Endothelial cell of umbilical vein (primary cell): Measurements from ENCODE around the gene C9orf72.

Experiments used
- EZH2 ChIP-seq: IDR thresholded peaks from 2 replicates; pipeline ENCODE4 v1.6.1; 2012; ENCODE audit warnings: borderline replicate concordance, low read depth, mild to moderate bottlenecking, moderate library complexity, low read length, inconsistent platforms; ENCODE audit not compliant: severe bottlenecking
- POLR2A ChIP-seq: IDR thresholded peaks from 2 replicates; pipeline ENCODE4 v1.6.1; 2012; ENCODE audit warnings: low read depth, mild to moderate bottlenecking, control low read depth, low read length
- TF ChIP-seq, protein P1 (sequence below), 2 donors: IDR thresholded peaks; 1 replicate in 1 of 2; 2 replicates in 1 of 2; pipeline ENCODE4 v1.5.1; 2011; ENCODE audit warnings: low read length in 2 of 2, mild to moderate bottlenecking in 2 of 2, moderate library complexity in 2 of 2, control low read depth in 1 of 2, inconsistent platforms in 1 of 2, low read depth in 1 of 2; ENCODE audit not compliant: insufficient read depth in 1 of 2; ENCODE audit errors: extremely low read depth in 1 of 2

DNA sequence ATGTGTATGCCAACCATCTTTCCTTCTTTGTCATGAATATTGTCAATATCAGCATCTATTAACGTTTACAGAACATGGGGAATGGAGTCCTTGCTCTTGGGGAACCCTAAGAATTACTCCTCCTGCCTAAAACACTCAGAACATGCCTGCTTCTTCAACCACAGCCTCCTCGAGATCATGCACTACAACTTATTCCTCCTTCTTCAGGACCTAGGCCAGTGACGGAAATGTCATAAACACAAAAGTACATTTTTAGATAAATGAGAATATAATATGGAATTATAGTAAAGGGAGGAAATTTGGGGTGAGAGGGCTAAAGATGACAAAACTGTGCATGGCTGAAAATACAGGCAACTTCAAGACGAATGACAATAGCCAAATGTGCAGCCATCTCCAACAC is 52.3 kb downstream of the C9orf72 start:
- TF ChIP-seq POLR2A (no peak), EZH2 (no peak)
- TF ChIP-seq, protein P1, sequence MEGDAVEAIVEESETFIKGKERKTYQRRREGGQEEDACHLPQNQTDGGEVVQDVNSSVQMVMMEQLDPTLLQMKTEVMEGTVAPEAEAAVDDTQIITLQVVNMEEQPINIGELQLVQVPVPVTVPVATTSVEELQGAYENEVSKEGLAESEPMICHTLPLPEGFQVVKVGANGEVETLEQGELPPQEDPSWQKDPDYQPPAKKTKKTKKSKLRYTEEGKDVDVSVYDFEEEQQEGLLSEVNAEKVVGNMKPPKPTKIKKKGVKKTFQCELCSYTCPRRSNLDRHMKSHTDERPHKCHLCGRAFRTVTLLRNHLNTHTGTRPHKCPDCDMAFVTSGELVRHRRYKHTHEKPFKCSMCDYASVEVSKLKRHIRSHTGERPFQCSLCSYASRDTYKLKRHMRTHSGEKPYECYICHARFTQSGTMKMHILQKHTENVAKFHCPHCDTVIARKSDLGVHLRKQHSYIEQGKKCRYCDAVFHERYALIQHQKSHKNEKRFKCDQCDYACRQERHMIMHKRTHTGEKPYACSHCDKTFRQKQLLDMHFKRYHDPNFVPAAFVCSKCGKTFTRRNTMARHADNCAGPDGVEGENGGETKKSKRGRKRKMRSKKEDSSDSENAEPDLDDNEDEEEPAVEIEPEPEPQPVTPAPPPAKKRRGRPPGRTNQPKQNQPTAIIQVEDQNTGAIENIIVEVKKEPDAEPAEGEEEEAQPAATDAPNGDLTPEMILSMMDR (IDR thresholded peaks at IDR 0.05; ENCODE audit: extremely low read depth in 1 of 2, insufficient read depth in 1 of 2, low read depth in 1 of 2, low read length in 2 of 2): no peak
